DND-41 (cell line): ENCODE measurements around the gene TM4SF18.

Experiments
- ATAC-seq: fragments of 200-7000 bp; cut with Tn5 transposase; 3 replicates; pipeline ENCODE4 v1.9.1; 2021; ENCODE audit warnings: low read depth; ENCODE audit not compliant: insufficient read depth
- DNase-seq: peaks from one replicate; pipeline ENCODE4 v3.0.0-alpha.2; 2020
- H2AFZ ChIP-seq: 2 replicates; pipeline ENCODE4 v1.6.0; 2012; ENCODE audit warnings: low read depth, low read length
- H3K27ac ChIP-seq: 2 replicates; pipeline ENCODE4 v1.5.1; 2012; ENCODE audit warnings: low read length, inconsistent platforms
- H3K27me3 ChIP-seq: fragments of 200-600 bp; sonication (generic); 2 replicates; pipeline ENCODE4 v1.6.0; 2012; ENCODE audit warnings: low read length, mild to moderate bottlenecking, inconsistent platforms; ENCODE audit not compliant: insufficient read depth, poor library complexity
- H3K36me3 ChIP-seq: 2 replicates; pipeline ENCODE4 v1.5.1; 2012; ENCODE audit warnings: low read length, inconsistent platforms; ENCODE audit not compliant: insufficient read depth
- H3K4me1 ChIP-seq: 2 replicates; pipeline ENCODE4 v1.5.1; 2012; ENCODE audit warnings: mild to moderate bottlenecking, low read length; ENCODE audit not compliant: insufficient read depth
- H3K4me2 ChIP-seq: 2 replicates; pipeline ENCODE4 v1.6.0; 2012; ENCODE audit warnings: mild to moderate bottlenecking, moderate library complexity, low read length, inconsistent platforms; ENCODE audit not compliant: insufficient read depth
- H3K4me3 ChIP-seq, 2 experiments: fragments of 200-600 bp in 1 of 2; shearing (Covaris generic) in 1 of 2; 2 replicates each; pipeline ENCODE4 v1.5.1; 2012 to 2016; ENCODE audit warnings: inconsistent platforms in 2 of 2, low read length in 2 of 2, mild to moderate bottlenecking in 2 of 2, low read depth in 1 of 2, moderate library complexity in 1 of 2
- H3K79me2 ChIP-seq: 2 replicates; pipeline ENCODE4 v1.6.0; 2012; ENCODE audit warnings: low read length, inconsistent platforms; ENCODE audit not compliant: insufficient read depth
- H3K9ac ChIP-seq: 2 replicates; pipeline ENCODE4 v1.6.0; 2012; ENCODE audit warnings: low read depth, mild to moderate bottlenecking, inconsistent platforms, low read length, moderate library complexity
- H3K9me3 ChIP-seq: 2 replicates; pipeline ENCODE4 v1.5.1; 2012; ENCODE audit warnings: low read length, moderate library complexity, mild to moderate bottlenecking, inconsistent platforms; ENCODE audit not compliant: insufficient read depth, severe bottlenecking
- H4K20me1 ChIP-seq: 2 replicates; pipeline ENCODE4 v1.6.0; 2012; ENCODE audit warnings: low read length; ENCODE audit not compliant: insufficient read depth
- CTCF ChIP-seq: IDR thresholded peaks from 2 replicates; pipeline ENCODE4 v1.5.1; 2012; ENCODE audit warnings: borderline replicate concordance, low read length, moderate library complexity, mild to moderate bottlenecking; ENCODE audit not compliant: poor library complexity, severe bottlenecking; ENCODE audit errors: extremely low read depth
- EZH2 ChIP-seq: IDR thresholded peaks from 3 replicates; pipeline ENCODE4 v1.6.1; 2012; ENCODE audit warnings: borderline replicate concordance, low read depth, mild to moderate bottlenecking, moderate library complexity, low read length, inconsistent platforms; ENCODE audit not compliant: severe bottlenecking

Gene TM4SF18

GRCh38 chr3:149282836-149283235 is 50.6 kb downstream of the TM4SF18 start:
- no peak overlapping the region for H3K27ac ChIP-seq
- no peak for ATAC-seq
- no peak overlapping the region for H3K4me2 ChIP-seq

GRCh38 chr3:149282322-149282721 is 51.1 kb downstream of the TM4SF18 start:
- Histone ChIP-seq H3K4me2 (no peak overlapping the region), H3K4me3 (no peak overlapping the region), H4K20me1 (no peaks in the 10 kb centered on the region), H3K36me3 (no peaks in the 10 kb centered on the region), H2AFZ (no peak overlapping the region), H3K4me1 (peaks cover 8% of the 10 kb centered on the region), H3K79me2 (no peaks in the 10 kb centered on the region), H3K9me3 (no peaks in the 10 kb centered on the region), H3K27me3 (no peaks in the 10 kb centered on the region), H3K9ac (no peak overlapping the region), H3K27ac (no peak overlapping the region)
- DNase-seq, result no peak
- no peak for ATAC-seq
- TF ChIP-seq CTCF (no peak), EZH2 (no peak)

More at GRCh38 chr3:149282836-149283235, 50.6 kb downstream of the TM4SF18 start:
- Histone ChIP-seq H3K27me3 (no peaks in the 10 kb centered on the region), H2AFZ (no peak overlapping the region; the same call in 1 of the 2 replicates), H3K9ac (no peak overlapping the region), H3K4me1 (peaks cover 3% of the 10 kb centered on the region), H3K79me2 (no peaks in the 10 kb centered on the region), H4K20me1 (no peaks in the 10 kb centered on the region), H3K4me3 (no peak overlapping the region), H3K36me3 (no peaks in the 10 kb centered on the region), H3K9me3 (no peaks in the 10 kb centered on the region)
- DNase-seq, result no peak
- TF ChIP-seq CTCF (no peak), EZH2 (no peak)

GRCh38 chr3:149280671-149281349 is 52.6 kb downstream of the TM4SF18 start:
- Histone ChIP-seq H3K79me2 (no peaks in the 10 kb centered on the region), H3K27ac (no peak overlapping the region), H3K4me3 (no peak overlapping the region), H3K9me3 (no peaks in the 10 kb centered on the region), H3K9ac (no peak overlapping the region), H3K27me3 (no peaks in the 10 kb centered on the region), H3K36me3 (no peaks in the 10 kb centered on the region), H2AFZ (no peak overlapping the region; the same call in 1 of the 2 replicates), H3K4me1 (peaks cover 19% of the 10 kb centered on the region), H3K4me2 (no peak overlapping the region), H4K20me1 (no peaks in the 10 kb centered on the region)
- no peak for ATAC-seq
- TF ChIP-seq EZH2 (no peak), CTCF (no peak)
- DNase-seq, result no peak
